GM12891 (cell line): ENCODE results near the gene MICU1.

ENCODE experiments used
- POLR2A ChIP-seq: IDR thresholded peaks from 2 replicates; pipeline ENCODE4 v1.6.1; 2011; ENCODE audit warnings: low read depth, low read length, control low read depth
- POLR2AphosphoS5 ChIP-seq: IDR thresholded peaks from 2 replicates; pipeline ENCODE4 v1.6.1; 2011; ENCODE audit warnings: low read depth, low read length, control low read depth
- POU2F2 ChIP-seq: IDR thresholded peaks from 2 replicates; pipeline ENCODE4 v1.6.1; 2011; ENCODE audit warnings: low read depth, mild to moderate bottlenecking, control low read depth, low read length, moderate library complexity
- SPI1 ChIP-seq: IDR thresholded peaks from 2 replicates; pipeline ENCODE4 v1.6.1; 2011; ENCODE audit warnings: low read depth, low read length, control low read depth
- TAF1 ChIP-seq: IDR thresholded peaks from 2 replicates; pipeline ENCODE4 v1.6.1; 2011; ENCODE audit warnings: low read depth, low read length, control low read depth

DNA sequence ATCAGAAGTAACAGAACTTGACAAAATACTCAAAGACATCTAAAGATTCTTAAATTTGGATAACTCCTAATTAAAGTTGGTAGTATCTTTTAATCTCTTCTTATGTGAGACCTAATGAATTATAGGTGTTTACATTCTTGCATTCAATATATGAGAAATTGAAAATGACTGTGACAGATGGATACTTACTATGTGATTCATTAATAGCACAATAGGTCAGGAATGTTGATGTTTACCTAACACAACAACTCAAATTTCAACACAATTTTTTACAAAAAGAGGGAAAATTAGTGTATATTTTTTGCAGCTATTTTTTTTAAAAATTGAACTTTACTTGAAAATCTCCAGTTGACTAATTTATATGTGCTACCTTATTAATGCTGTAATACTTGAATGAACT is 34.3 kb upstream of the MICU1 start:
- TF ChIP-seq POU2F2 = no peak
- no peak for TF ChIP-seq POLR2A
- TF ChIP-seq POLR2AphosphoS5 = no peak
- TF ChIP-seq TAF1 = no peak
- no peak for TF ChIP-seq SPI1
